NCI-H2107 treated with DMSO at 0.1 percent for 48 hours (cell line): ENCODE results near the gene PIK3C2A.

Source experiments
- DNase-seq: peaks from one replicate; lab custom pipeline; 2025; ENCODE audit not compliant: unreplicated experiment; lab: John Stamatoyannopoulos, UW

The PIK3C2A gene

GRCh38 chr11:17214338-17214737, 6.6 kb upstream of the PIK3C2A start:
- DNase-seq, result no peak

DNA sequence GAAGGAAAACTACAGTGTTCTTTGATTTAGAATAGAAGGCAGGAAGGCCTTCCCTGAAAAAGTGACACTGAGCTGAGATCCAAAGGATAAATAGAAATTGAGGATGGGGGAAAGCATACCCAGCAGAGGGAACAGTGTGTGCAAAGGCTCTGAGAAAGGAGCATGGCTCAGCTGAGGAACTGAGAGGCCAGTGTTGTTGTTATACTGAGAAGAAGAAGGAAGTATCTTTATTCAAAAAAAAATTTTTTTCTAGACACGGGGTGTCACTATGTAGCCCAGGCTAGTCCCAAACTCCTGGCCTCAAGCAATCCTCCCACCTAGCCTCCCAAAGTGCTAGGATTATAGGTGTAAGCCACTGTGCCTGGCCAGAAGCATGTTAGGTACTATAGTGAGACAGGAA, 3.5 kb upstream of the PIK3C2A start:
- no peak for DNase-seq

DNA sequence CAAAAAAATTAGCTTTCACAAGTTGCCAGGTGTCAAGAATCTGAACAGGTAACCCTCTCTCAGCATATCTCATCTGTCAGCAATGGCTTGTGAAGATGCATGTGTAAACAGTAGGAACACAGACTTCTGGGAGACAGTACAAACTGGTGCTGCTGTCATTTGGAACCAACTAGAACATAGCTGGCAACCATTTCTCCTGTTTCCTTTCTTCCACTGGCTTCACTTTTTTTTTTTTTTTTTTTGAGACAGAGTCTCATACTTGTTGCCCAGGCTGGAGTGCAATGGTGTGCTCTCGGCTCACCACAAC, 2.1 kb upstream of the PIK3C2A start:
- DNase-seq, result no peak

DNA sequence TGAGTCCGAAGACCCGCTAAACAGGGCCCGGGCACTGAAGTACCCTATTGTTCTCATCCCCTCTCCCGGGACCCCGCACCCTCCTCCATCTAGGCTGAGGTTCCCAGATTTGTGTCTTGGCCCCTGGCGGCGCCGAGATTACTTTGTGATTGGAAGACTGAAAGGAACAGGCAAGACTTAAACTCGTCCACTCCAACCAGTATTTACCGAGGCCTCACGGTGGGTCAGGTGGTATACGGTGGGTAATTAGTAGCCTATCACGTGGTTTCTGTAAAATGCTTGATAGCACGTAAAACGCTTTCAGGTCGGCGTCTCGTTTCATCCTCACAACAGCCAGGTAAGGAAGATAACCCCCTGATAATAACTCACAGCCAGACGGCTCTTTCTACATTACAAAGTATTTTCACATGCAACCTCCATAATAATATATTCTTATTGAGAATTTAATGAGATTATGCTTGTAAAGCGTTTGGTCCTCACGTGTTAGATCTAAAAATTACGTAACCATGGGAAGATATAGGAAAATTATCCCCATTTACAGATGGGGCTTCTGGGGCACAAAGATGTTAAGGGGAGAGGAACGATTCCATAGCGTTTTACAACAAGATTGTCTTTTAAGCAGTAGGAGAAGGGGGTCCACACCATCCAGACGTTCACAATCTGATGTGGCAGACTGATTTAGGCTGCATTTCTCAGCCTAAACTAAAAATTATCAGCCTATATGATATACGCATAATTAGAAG, 642 bp upstream of the PIK3C2A start:
- peak; percentile 91 for DNase-seq

GRCh38 chr11:17206463-17206862, 1.3 kb downstream of the PIK3C2A start:
- DNase-seq, result no peak

GRCh38 chr11:17197431-17197898, 10.3 kb downstream of the PIK3C2A start:
- DNase-seq, result no peak

DNA sequence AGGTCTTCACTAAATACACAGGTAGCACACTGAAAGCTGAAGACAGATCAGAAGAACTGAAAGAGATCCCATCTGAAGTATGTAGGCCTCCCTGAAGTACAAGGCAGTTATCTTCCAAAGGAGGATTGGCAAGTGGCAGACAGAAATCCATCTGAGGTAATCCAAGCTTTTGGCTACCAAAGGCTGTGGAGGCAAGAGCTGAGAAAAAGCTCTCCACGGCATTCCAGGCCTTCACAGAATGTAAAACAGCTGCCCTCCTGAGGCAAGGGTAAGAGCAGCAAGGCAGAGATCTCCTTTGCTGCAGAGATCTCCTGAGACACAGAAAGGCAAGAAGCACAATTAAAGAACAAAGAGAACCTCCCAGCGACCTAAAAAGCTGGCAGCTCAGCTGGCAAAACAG, 19.1 kb downstream of the PIK3C2A start:
- DNase-seq, result no peak

DNA sequence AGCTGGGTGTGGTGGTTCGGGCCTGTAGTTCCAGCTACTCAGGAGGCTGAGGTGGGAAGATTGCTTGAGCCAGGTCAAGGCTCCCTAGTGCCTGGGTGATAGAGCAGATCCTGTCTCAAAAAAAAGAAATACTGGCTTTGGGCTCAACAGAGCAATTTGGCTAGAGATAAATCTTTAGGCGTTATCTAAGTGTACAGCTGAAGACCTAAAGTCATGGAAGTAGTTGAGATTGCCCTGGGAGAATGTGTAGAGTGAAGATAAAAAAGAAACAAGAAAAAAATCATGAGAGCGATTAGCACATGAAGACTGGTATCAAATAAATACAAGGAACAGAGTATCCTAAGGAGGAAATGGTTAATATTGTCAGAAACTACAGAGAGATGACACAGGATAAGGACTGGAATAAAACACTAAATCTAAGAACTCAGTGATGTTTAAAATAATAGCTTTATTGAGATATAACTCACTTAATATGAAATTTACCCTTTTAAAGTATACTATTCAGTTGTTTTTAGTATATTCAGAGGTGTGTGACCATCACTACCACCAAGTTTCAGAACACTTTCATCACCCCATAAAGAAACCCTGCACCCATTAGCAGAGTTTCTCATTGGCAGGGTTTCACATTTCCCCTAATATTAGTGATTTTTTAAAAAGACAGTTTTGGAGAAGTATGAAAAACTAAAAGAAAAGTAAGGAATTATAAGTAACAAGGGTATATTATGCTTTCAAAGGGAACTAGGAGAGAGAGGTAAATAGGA, 20.7 kb downstream of the PIK3C2A start:
- DNase-seq, result no peak

- no peak for DNase-seq
Measured at GRCh38 chr11:17185938-17186337, 21.8 kb downstream of the PIK3C2A start.

GRCh38 chr11:17184882-17185587, 22.8 kb downstream of the PIK3C2A start:
- no peak for DNase-seq

- no peak for DNase-seq
Measured at GRCh38 chr11:17183836-17184235, 23.9 kb downstream of the PIK3C2A start.

DNA sequence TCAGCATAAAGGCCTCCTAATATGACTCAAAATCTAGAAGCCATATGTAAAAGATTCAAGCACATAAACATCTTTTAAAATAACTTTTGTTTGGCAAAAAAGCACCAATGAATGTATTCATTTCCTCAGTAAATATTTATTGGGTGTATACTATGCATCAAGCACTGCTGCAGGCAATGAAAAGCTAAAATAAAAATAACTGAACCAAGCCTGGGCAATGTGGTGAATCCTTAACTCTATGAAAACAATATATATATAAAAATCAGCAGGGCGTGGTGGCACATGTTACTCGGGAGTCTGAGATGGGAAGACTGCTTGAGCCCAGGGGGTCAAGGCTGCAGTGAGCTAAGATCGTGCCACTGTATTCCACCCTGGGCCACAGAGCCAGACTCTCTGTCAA, 27.8 kb downstream of the PIK3C2A start:
- no peak for DNase-seq

- no peak for DNase-seq
Measured at GRCh38 chr11:17173332-17173731, 34.5 kb downstream of the PIK3C2A start.

GRCh38 chr11:17171916-17172315, 35.9 kb downstream of the PIK3C2A start:
- DNase-seq, result no peak

GRCh38 chr11:17171343-17171742, 36.4 kb downstream of the PIK3C2A start:
- DNase-seq, result no peak

GRCh38 chr11:17169876-17170275, 37.9 kb downstream of the PIK3C2A start:
- no peak for DNase-seq

GRCh38 chr11:17165247-17165890, 42.4 kb downstream of the PIK3C2A start:
- no peak for DNase-seq

DNA sequence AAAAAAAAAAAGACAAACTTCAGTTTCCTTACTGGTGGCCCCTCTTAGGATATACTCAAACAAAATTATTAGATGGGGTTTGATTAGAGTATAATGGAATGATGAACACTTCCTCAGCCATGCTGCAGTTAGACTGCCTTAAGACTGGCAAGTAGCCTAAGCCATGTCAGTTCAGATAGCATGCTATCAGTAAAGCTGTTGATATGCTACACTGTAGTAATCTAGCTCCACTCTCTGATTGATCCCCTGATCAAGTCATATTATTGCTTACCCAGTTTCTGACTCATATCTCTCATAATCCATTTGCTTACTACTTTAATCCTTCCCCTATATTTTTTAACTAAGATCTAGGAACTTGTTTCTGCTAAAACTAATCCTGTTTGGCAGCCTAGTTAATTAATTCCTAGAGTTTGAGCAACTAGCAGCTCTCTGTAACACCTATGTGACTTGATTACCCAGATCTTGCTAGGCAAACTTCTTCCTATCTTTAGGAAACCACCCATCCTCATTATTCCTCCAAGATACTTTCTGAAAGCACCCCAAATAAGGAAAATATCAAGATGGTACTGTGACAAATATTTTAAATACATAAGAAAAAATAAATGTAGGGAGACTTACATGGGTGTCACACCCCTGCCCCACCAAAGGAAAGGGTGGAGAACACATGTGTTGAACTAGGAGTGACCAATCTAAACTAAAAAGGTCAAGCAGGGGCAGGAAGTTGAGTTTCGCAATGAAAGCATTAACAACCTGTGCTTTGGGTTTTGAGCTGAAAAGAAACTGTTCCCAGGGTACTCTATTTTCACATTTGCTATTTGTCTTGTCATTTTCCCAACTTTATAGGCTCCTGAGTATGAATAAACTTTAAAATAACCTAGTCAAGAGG, 43.2 kb downstream of the PIK3C2A start:
- DNase-seq, result no peak

GRCh38 chr11:17163736-17164135, 44.0 kb downstream of the PIK3C2A start:
- no peak for DNase-seq

GRCh38 chr11:17163291-17163690, 44.5 kb downstream of the PIK3C2A start:
- DNase-seq, result no peak

GRCh38 chr11:17162376-17162775, 45.4 kb downstream of the PIK3C2A start:
- no peak for DNase-seq
